ENCODE data around the gene SLC6A3. TPM values are rescaled to one million over a fixed set of nuclear protein-coding genes. Genes with fewer than 3 reads are reported as not detected.

Gene SLC6A3
- not detected in 2 replicates for total RNA-seq

GRCh38 chr5:1445313-1445688 lies at the start of gene SLC6A3:
SLC6A3 (minus strand) TSS chr5:1445440; CDS start chr5:1443197, 2,243 bp downstream.

GRCh38 chr5:1344975-1345838 lies 100.0 kb downstream of the SLC6A3 start, which contains the start of gene CLPTM1L:
CLPTM1L (minus strand) TSS chr5:1345099; CDS start chr5:1344841, 258 bp downstream.

Other genes with a start within 250 kb of the SLC6A3 start
- gene SLC6A19, start 243.8 kb downstream of the SLC6A3 start, total RNA-seq = not detected in 2 replicates
- not detected in 2 replicates for gene SLC6A18, start 220.1 kb downstream of the SLC6A3 start, total RNA-seq
- not detected in 2 replicates for gene TERT, start 150.4 kb downstream of the SLC6A3 start, total RNA-seq
- gene CLPTM1L, start 100.3 kb downstream of the SLC6A3 start, total RNA-seq = 112 and 135 TPM in 2 replicates
- gene LPCAT1, start 78.5 kb upstream of the SLC6A3 start, total RNA-seq = 46.5 and 66.3 TPM in 2 replicates